T-helper 1 cell treated with Interleukin-12 subunit alpha and Interleukin-12 subunit beta and Interleukin-4 antibody, amounts not matched to agents 30 μg/mL and 1 μg/mL, for 36 hours (primary cell): ENCODE data around the gene SMIM7.

Experiments
- H3K27ac Mint-ChIP-seq: one replicate; pipeline ENCODE4 v1.8.0; 2021; ENCODE audit warnings: mild to moderate bottlenecking, mixed read lengths
- H3K27me3 Mint-ChIP-seq: one replicate; pipeline ENCODE4 v1.8.0; 2021; ENCODE audit warnings: low read depth, mixed read lengths
- H3K36me3 Mint-ChIP-seq: one replicate; pipeline ENCODE4 v1.8.0; 2021; ENCODE audit warnings: low read depth, mixed read lengths
- H3K4me1 Mint-ChIP-seq: one replicate; pipeline ENCODE4 v1.8.0; 2021; ENCODE audit warnings: low read depth, mixed read lengths
- H3K4me3 Mint-ChIP-seq: one replicate; pipeline ENCODE4 v1.8.0; 2021; ENCODE audit warnings: mild to moderate bottlenecking, moderate library complexity, mixed read lengths
- H3K9me3 Mint-ChIP-seq: one replicate; pipeline ENCODE4 v1.8.0; 2021; ENCODE audit warnings: mixed read lengths

The SMIM7 gene

DNA sequence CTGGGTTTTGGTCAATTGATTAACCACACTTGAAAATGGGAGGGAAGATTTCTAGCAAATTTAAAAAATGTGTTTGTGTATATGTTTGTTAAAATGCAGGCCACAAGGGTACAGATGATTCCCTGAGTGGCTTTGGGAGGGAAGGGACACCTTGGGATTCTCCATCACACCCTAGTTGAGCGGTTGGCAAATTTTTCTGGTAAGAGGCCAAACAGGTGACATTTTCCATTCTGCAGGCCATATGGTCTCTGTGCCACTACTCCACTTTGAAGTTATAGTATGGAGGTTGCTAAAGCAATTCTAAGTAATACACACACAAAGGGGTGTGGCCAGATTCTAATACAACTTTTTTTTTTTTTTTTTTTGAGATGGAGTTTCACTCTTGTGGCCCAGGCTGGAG is 19.0 kb downstream of the SMIM7 start:
- Mint-ChIP-seq H3K9me3 (no peaks in the 10 kb centered on the region), H3K27me3 (no peaks in the 10 kb centered on the region), H3K27ac (no peak overlapping the region), H3K4me3 (no peak overlapping the region), H3K4me1 (peaks cover 13% of the 10 kb centered on the region), H3K36me3 (peaks cover 21% of the 10 kb centered on the region)

GRCh38 chr19:16638666-16639065 is 21.3 kb downstream of the SMIM7 start:
- peaks cover 20% of the 10 kb centered on the region for H3K36me3 Mint-ChIP-seq
- H3K4me1 Mint-ChIP-seq, result peaks cover 14% of the 10 kb centered on the region
- no peak overlapping the region for H3K4me3 Mint-ChIP-seq
- H3K27ac Mint-ChIP-seq, result no peak overlapping the region
- no peaks in the 10 kb centered on the region for H3K27me3 Mint-ChIP-seq
- no peaks in the 10 kb centered on the region for H3K9me3 Mint-ChIP-seq

GRCh38 chr19:16637535-16637934 is 22.4 kb downstream of the SMIM7 start:
- Mint-ChIP-seq H3K36me3 (peaks cover 15% of the 10 kb centered on the region), H3K4me1 (peaks cover 14% of the 10 kb centered on the region), H3K4me3 (no peak overlapping the region), H3K9me3 (no peaks in the 10 kb centered on the region), H3K27me3 (no peaks in the 10 kb centered on the region), H3K27ac (peak overlapping the region; percentile 36)

DNA sequence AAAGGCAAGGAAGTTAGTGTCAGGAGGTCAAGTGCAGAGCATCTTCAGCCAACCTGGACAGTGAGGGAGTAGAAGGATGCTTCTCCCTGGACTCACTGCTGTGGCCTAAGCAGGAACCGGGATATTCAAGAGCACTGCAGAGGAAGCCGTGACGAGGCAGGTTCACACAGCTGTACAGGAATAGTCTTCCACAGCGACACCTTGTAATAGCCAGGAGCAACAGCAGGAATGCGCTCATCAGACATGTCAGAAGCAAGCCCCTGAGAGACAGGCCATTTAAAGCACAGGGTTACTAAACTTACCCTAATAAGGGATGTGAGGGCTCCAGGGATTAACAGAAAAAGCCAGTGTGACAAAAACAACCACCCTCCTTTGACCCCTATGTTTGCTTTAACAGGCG is 28.5 kb downstream of the SMIM7 start:
- Mint-ChIP-seq H3K27ac (no peak overlapping the region), H3K27me3 (no peaks in the 10 kb centered on the region), H3K9me3 (no peaks in the 10 kb centered on the region), H3K36me3 (peaks cover 21% of the 10 kb centered on the region), H3K4me1 (peaks cover 25% of the 10 kb centered on the region), H3K4me3 (no peak overlapping the region)

DNA sequence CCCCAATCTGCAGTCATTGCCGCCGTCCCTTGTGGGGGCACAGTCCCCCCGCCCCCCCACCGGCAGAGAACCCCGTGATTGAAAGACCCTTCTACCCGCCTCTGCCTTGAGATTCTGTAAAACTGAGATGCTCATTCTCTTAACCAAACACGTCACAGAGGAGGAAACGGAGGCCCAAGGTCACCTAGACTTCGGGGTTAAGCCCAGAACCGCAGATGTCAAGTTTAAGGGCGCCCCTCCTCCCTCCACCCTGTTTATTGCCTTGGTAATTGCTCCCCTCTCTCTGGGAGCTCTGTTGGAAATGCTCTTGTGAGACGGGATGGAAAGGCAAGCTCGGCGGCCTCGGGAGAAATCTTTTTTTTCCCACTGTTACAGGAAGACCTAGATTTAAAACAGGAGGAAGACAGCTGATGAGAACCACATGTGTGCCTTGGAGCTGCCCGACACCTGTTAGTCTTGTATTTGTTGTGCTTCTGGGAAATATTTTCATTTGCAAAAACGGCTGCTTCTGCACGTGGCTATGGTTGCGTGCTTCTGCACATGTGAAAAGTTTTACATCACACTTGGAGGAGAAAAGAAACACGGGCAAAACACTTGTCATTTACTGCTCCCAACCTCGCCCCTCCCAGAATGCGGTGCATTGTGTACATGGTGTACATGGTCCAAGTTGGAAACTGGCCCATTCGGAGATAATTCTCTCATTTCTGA is 30.8 kb downstream of the SMIM7 start:
- Mint-ChIP-seq H3K27ac (peak overlapping the region; percentile 99), H3K4me3 (peak overlapping the region; percentile 97), H3K36me3 (peaks cover 26% of the 10 kb centered on the region), H3K4me1 (peaks cover 42% of the 10 kb centered on the region), H3K27me3 (no peaks in the 10 kb centered on the region), H3K9me3 (no peaks in the 10 kb centered on the region)

DNA sequence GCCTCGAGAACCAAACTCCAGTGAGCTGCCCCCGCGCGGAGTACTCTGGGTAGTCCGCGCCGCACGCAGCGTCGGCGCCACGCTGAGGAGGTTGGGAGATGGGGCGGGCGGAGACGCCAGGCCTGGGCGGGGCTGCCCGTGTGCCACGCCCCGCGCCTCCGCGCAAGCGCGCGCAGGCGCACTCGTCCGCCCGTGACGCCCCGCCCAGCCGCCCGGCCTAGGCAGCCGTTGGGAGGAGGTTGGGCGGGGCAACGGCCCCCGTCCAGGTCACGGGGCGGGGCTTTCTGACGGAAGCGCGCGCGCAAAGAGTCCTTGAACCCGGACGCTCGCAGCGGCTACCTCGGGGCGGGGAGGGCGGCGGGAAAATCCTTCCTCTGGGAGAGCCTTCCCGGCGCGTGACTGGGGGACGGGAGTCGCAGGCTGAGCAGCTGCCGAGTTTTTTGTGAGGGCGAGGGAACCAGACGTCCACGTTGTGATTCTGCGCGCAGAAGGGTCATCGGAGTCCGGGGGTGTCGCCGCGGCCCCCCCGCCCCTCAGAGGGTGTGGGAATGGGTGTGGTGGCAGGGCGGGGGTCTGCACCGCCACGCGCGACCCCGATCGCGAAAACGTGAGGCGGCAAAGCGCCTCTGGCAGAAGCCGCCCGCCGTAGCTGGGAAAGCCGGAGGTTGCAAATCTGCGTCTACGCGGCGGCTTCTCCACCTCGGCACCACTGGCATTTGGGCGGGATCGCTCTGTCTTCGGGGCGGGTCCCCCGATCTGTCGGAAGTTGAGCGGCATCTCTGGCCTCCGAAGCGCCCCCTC is 31.6 kb downstream of the SMIM7 start, which contains the start of gene MED26:
Gene MED26, minus strand, starts transcription at position 22 of the 801 bp plus-strand sequence. CDS start 261 bp downstream, outside the sequence.
- Mint-ChIP-seq H3K36me3 (peaks cover 29% of the 10 kb centered on the region), H3K4me1 (peaks cover 46% of the 10 kb centered on the region), H3K27me3 (no peaks in the 10 kb centered on the region), H3K9me3 (no peaks in the 10 kb centered on the region), H3K27ac (peak within 1 kb of the TSS; percentile 99), H3K4me3 (peak within 1 kb of the TSS; percentile 97)

DNA sequence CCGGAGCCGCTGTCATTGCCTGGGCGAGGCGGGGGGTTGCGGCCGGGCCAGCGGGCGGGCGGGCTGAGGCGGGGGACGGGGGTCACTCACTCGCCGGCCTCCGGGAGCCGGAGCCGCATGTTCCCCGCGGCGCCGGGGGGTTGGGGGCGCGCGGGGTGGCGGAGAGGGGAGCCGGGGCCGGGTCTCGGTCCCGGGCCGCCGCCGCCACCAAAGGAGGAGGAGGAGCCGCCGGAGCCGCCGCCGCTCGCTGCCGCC is 32.1 kb downstream of the SMIM7 start:
- Mint-ChIP-seq H3K27ac (no peak overlapping the region), H3K4me3 (peak overlapping the region; percentile 91), H3K9me3 (no peaks in the 10 kb centered on the region), H3K36me3 (peaks cover 30% of the 10 kb centered on the region), H3K4me1 (peaks cover 48% of the 10 kb centered on the region), H3K27me3 (no peaks in the 10 kb centered on the region)

GRCh38 chr19:16627193-16627927 is 32.6 kb downstream of the SMIM7 start:
- Mint-ChIP-seq H3K4me3 (peak overlapping the region; percentile 91), H3K27ac (peak overlapping the region; percentile 90), H3K27me3 (no peaks in the 10 kb centered on the region), H3K4me1 (peaks cover 44% of the 10 kb centered on the region), H3K36me3 (peaks cover 29% of the 10 kb centered on the region), H3K9me3 (no peaks in the 10 kb centered on the region)

DNA sequence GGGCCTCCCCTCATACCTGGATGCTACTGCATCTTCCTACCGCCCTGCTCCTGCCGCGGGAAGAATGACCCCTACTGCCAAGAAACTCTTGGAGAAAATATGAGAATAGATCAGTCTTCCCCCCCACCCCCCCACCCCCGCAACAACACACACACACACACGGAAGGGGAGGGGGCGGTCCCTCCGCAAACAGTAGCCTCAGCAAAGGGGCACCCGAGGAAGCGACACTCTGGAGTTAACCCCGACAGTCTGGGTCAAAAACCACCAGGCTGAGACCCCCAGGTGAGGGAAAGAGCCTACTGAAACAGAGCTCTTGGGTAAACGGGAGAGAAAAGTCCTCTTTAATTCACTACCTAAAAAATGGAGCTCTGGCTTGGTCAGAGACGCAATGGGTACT is 33.1 kb downstream of the SMIM7 start:
- Mint-ChIP-seq H3K4me1 (peaks cover 42% of the 10 kb centered on the region), H3K9me3 (no peaks in the 10 kb centered on the region), H3K4me3 (peak overlapping the region; percentile 91), H3K27ac (peak overlapping the region; percentile 90), H3K36me3 (peaks cover 26% of the 10 kb centered on the region), H3K27me3 (no peaks in the 10 kb centered on the region)

DNA sequence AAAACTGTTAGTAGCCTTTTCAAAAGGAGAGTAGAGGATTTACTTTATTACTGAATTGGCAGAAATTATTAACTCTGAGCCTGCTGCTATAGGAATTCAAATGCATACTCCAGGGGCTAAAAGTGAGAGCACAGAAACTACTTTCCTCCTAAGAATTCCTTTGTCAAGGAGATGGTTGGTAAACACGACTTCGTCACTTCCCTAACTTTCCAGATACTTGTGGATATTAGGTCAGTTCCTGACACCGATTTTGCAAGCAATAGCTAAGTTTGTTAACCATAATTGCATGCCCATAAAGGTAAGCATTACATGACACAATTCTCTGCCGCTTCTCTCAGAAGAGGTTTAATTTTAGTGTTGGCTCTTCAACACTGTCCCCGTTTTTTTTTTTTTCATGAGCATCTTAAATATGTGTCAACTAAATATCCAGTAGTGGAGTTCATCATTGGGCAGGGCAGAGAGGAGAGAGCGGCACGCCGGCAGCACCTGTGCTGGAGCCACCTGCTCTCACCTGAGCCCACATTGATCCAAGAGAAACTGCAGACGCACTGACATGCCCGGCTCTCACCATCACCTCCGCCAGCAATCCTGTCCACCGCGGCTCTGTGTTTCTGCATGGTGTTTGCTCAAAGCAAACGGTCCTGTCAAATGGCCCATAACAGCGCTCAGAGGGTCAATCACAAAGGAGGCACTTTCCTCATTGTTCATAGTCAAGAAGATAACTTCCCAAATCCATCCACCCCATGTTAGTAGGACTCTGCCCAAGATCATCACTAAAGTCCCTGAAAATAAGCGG is 34.6 kb downstream of the SMIM7 start:
- H3K27ac Mint-ChIP-seq, result no peak overlapping the region
- no peaks in the 10 kb centered on the region for H3K27me3 Mint-ChIP-seq
- H3K36me3 Mint-ChIP-seq, result peaks cover 18% of the 10 kb centered on the region
- peak overlapping the region; percentile 91 for H3K4me3 Mint-ChIP-seq
- H3K4me1 Mint-ChIP-seq, result peaks cover 45% of the 10 kb centered on the region
- no peaks in the 10 kb centered on the region for H3K9me3 Mint-ChIP-seq

- H3K27ac Mint-ChIP-seq, result no peak overlapping the region
- H3K36me3 Mint-ChIP-seq, result peaks cover 18% of the 10 kb centered on the region
- H3K4me3 Mint-ChIP-seq, result no peak overlapping the region
Observed at GRCh38 chr19:16624236-16624635, 35.7 kb downstream of the SMIM7 start.

GRCh38 chr19:16623576-16623975 is 36.4 kb downstream of the SMIM7 start:
- peaks cover 42% of the 10 kb centered on the region for H3K4me1 Mint-ChIP-seq
- H3K4me3 Mint-ChIP-seq, result no peak overlapping the region
- peak overlapping the region; percentile 36 for H3K27ac Mint-ChIP-seq
- H3K27me3 Mint-ChIP-seq, result no peaks in the 10 kb centered on the region
- peaks cover 18% of the 10 kb centered on the region for H3K36me3 Mint-ChIP-seq
- no peaks in the 10 kb centered on the region for H3K9me3 Mint-ChIP-seq

More at GRCh38 chr19:16624236-16624635, 35.7 kb downstream of the SMIM7 start:
- no peaks in the 10 kb centered on the region for H3K27me3 Mint-ChIP-seq
- peaks cover 45% of the 10 kb centered on the region for H3K4me1 Mint-ChIP-seq
- H3K9me3 Mint-ChIP-seq, result no peaks in the 10 kb centered on the region

DNA sequence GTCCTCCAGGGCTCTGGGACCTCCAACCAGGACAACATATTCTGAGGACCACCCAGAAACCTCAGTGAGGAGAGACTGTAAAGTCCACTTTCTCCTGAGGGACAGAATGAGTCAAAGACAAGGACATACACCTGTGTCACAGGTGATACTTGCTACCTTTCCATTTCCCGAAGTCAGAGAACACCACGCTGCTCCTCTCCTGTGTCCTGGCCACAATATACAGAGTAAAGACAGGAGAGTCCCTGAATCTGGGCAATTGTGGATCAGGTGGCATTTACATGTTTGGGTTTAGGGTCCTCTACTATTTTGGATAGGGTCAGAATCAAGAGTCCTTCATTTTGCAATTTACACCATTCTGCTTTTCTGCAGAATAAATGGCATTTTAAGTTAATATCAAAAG is 36.9 kb downstream of the SMIM7 start:
- Mint-ChIP-seq H3K27me3 (no peaks in the 10 kb centered on the region), H3K4me1 (peaks cover 43% of the 10 kb centered on the region), H3K9me3 (no peaks in the 10 kb centered on the region)

GRCh38 chr19:16621165-16621800 is 38.7 kb downstream of the SMIM7 start:
- H3K9me3 Mint-ChIP-seq, result no peaks in the 10 kb centered on the region
- no peak overlapping the region for H3K27ac Mint-ChIP-seq
- H3K4me1 Mint-ChIP-seq, result peaks cover 43% of the 10 kb centered on the region
- no peak overlapping the region for H3K4me3 Mint-ChIP-seq
- H3K27me3 Mint-ChIP-seq, result no peaks in the 10 kb centered on the region
- peaks cover 14% of the 10 kb centered on the region for H3K36me3 Mint-ChIP-seq

More for the DNA sequence above, 36.9 kb downstream of the SMIM7 start:
- no peak overlapping the region for H3K4me3 Mint-ChIP-seq
- H3K27ac Mint-ChIP-seq, result no peak overlapping the region
- peaks cover 18% of the 10 kb centered on the region for H3K36me3 Mint-ChIP-seq
